AG09309 (cell line): ENCODE measurements around the gene PRPH.
A peak's percentile ranks its signal among the peaks of the same experiment; 100 is the strongest.
"Not testable (repeated sequence)": the region's sequence is repeated elsewhere in the genome, so short reads cannot be mapped to it uniquely, and the experiment has no call there.

Experiments used
- DNase-seq: peaks from one replicate; pipeline ENCODE4 v3.0.0-alpha.2; 2010; ENCODE audit warnings: low read depth
- H3K4me3 ChIP-seq: 2 replicates; pipeline ENCODE4 v1.5.1; 2011; ENCODE audit warnings: mild to moderate bottlenecking, low read depth, low read length, moderate library complexity; ENCODE audit not compliant: control insufficient read depth
- TF ChIP-seq, protein P1 (sequence below): IDR thresholded peaks from 2 replicates; pipeline ENCODE4 v1.5.1; 2011; ENCODE audit warnings: mild to moderate bottlenecking, low read depth, low read length, inconsistent platforms; ENCODE audit not compliant: insufficient read depth, control insufficient read depth; ENCODE audit errors: missing control alignments

The PRPH gene

DNA sequence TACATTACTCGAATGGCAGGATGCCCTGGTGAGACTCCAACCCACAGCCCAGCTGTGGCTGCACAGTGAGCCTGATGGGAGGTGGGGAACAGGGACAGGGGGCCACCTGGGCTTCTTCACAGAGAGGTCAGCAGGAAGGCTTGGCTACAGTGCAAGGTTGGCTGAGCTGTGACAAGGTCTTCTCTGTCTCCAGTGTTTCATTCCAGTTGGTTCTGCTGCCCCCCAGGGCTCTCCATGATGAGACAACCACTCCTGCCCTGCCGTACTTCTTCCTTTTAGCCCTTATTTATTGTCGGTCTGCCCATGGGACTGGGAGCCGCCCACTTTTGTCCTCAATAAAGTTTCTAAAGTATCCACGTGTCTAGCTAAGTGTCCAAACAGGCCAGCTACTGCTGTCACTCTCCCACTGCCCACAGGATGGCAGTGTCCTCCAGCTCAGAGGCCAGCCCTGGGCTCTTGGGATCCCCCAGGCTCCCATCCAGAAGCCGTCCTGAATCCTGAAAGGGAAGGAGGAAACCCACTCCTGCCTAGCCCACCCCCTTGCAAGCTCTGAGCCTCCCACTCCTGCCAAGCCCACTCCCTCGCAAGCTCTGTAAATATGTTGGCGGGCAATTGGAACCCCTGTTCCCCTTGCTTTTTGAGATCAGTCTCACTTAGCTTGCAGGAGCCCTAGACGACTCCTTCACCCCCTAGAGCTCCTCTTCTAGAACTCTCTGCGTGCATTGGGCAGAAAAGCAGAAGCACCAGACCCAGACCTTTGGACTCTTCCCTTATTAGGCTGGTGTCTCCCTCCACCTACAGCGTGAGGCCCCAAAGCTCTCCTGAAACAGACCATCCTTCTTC is 36.7 kb downstream of the PRPH start:
- TF ChIP-seq, protein P1, sequence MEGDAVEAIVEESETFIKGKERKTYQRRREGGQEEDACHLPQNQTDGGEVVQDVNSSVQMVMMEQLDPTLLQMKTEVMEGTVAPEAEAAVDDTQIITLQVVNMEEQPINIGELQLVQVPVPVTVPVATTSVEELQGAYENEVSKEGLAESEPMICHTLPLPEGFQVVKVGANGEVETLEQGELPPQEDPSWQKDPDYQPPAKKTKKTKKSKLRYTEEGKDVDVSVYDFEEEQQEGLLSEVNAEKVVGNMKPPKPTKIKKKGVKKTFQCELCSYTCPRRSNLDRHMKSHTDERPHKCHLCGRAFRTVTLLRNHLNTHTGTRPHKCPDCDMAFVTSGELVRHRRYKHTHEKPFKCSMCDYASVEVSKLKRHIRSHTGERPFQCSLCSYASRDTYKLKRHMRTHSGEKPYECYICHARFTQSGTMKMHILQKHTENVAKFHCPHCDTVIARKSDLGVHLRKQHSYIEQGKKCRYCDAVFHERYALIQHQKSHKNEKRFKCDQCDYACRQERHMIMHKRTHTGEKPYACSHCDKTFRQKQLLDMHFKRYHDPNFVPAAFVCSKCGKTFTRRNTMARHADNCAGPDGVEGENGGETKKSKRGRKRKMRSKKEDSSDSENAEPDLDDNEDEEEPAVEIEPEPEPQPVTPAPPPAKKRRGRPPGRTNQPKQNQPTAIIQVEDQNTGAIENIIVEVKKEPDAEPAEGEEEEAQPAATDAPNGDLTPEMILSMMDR, result peak; percentile 91
- peak; percentile 40 for DNase-seq
- H3K4me3 ChIP-seq, result no peak overlapping the region

GRCh38 chr12:49332441-49332861 is 37.5 kb downstream of the PRPH start:
- H3K4me3 ChIP-seq, result no peak overlapping the region
- TF ChIP-seq, protein P1, result no peak
- no peak for DNase-seq

- TF ChIP-seq, protein P1, result no peak
- no peak for DNase-seq
- no peak overlapping the region for H3K4me3 ChIP-seq
These were observed 38.0 kb downstream of the PRPH start for GRCh38 chr12:49332891-49333371.

DNA sequence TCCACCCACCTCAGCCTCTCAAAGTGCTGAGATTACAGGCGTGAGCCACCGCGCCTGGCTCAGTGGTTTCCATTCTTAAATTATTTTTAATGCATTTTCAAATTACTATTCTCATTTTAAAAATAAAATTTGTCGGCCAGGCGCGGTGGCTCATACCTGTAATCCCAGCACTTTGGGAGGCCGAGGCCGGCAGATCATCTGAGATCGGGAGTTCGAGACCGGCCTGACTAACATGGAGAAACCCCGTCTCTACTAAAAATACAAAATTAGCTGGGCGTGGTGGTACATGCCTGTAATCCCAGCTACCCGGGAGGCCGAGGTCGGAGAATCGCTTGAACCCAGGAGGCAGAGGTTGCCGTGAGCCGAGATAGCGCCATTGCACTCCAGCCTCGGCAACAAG is 38.8 kb downstream of the PRPH start:
- not testable (repeated sequence) for DNase-seq, H3K4me3 ChIP-seq

GRCh38 chr12:49334226-49334625 is 39.3 kb downstream of the PRPH start:
- DNase-seq, result no peak
- TF ChIP-seq, protein P1, result no peak
- H3K4me3 ChIP-seq, result no peak overlapping the region

- DNase-seq, result no peak
- no peak overlapping the region for H3K4me3 ChIP-seq
- TF ChIP-seq, protein P1, result no peak
These were observed 39.7 kb downstream of the PRPH start for GRCh38 chr12:49334681-49335080.

DNA sequence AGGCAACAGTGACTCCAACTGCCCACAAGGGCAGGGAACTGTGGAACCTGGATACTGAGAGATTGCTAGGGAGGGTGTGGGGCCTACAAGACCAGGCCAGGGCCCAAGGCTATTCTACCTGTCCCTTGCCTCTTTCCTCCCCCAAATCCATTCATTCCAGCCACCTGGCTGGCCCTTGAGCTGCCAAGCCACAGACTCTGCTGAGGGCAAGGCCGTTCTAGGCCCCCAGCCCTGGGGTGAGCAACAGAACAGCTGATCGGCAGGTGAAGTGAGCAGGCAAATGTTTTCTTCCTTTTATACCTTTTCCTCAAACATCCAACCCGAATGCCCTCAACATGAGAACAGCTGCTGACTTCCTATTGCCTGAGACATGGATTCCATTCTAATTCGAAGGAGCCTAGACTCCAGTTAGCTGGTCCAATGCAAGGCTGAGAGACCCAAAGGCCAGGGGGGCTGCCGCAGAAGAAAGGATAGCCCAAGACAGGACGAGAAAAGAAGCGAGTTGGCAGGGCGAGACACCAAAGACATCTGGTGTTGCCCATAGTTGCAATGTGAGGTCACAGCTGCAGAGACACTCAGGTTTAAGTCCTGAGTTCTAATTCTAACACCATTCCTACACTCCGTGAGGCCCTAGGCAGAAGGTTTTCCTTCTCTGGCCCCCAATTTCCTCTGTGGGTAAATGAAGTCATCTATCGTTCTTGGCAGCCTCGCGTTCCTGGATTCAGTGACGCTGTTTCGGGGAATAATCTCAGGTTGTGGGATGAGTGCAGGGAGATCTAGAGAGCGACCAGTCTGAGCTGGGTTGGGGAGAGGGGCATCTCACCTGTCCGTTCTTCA is 40.4 kb downstream of the PRPH start:
- no peak for DNase-seq
- no peak overlapping the region for H3K4me3 ChIP-seq
- TF ChIP-seq, protein P1, result no peak
